Naive thymus-derived CD4-positive, alpha-beta T cell (primary cell): ENCODE results near the gene SUGCT. TPM values are rescaled to one million over a fixed set of nuclear protein-coding genes. Genes with fewer than 3 reads are reported as not detected.

Experiments
- ATAC-seq: fragments of 150-1000 bp; cut with Tn5 transposase; 2 replicates; pipeline ENCODE4 v1.10.0; 2021; ENCODE audit warnings: mild to moderate bottlenecking, moderate library complexity
- CTCF ChIA-PET: fragments of 350-600 bp; sonication (Branson Sonifier 250); formaldehyde crosslinking; loops from one replicate; lab custom pipeline; 2021; ENCODE audit warnings: antibody characterized with exemption; lab: Charles Lee
- POLR2A ChIA-PET: fragments of 350-600 bp; sonication (Branson Sonifier 250); formaldehyde crosslinking; loops from one replicate; lab custom pipeline; 2021; ENCODE audit warnings: antibody characterized with exemption, inconsistent platforms; lab: Charles Lee
- DNase-seq, 9 donors: peaks; one replicate each; pipeline versions ENCODE4 v3.0.0 to v3.0.0-alpha.2; 2020 to 2022; ENCODE audit warnings: mixed read lengths in 1 of 9
- H3K27ac ChIP-seq: one replicate; pipeline ENCODE4 v1.7.0; 2013; ENCODE audit warnings: mild to moderate bottlenecking, low read depth, low read length, moderate library complexity
- H3K27me3 ChIP-seq, 2 donors: one replicate each; pipeline ENCODE4 v1.7.0; 2013; ENCODE audit warnings: low read length in 2 of 2, mild to moderate bottlenecking in 2 of 2, moderate library complexity in 2 of 2; ENCODE audit not compliant: control insufficient read depth in 2 of 2, insufficient read depth in 2 of 2
- H3K36me3 ChIP-seq, 3 experiments: 1 replicate in 2 of 3; 2 replicates in 1 of 3; pipeline ENCODE4 v1.7.0; 2013; ENCODE audit warnings: low read length in 3 of 3, mild to moderate bottlenecking in 3 of 3, moderate library complexity in 1 of 3; ENCODE audit not compliant: insufficient read depth in 3 of 3, control insufficient read depth in 2 of 3
- H3K4me1 ChIP-seq, 2 donors: one replicate each; pipeline ENCODE4 v1.7.0; 2013; ENCODE audit warnings: low read length in 2 of 2, mild to moderate bottlenecking in 2 of 2, moderate library complexity in 1 of 2; ENCODE audit not compliant: control insufficient read depth in 2 of 2, insufficient read depth in 2 of 2
- H3K4me3 ChIP-seq: 2 replicates; pipeline ENCODE4 v1.7.0; 2013; ENCODE audit warnings: mild to moderate bottlenecking, low read length
- H3K9me3 ChIP-seq, 3 experiments: 1 replicate in 2 of 3; 2 replicates in 1 of 3; pipeline ENCODE4 v1.7.0; 2013; ENCODE audit warnings: low read length in 3 of 3; ENCODE audit not compliant: control insufficient read depth in 2 of 3
- H3K27ac Mint-ChIP-seq, 9 donors: one replicate each; pipeline ENCODE4 v1.8.0; 2020 to 2022; ENCODE audit warnings: mixed read lengths in 9 of 9, mild to moderate bottlenecking in 8 of 9, moderate library complexity in 5 of 9, inconsistent platforms in 2 of 9
- H3K27me3 Mint-ChIP-seq, 5 donors: one replicate each; pipeline ENCODE4 v1.8.0; 2021 to 2022; ENCODE audit warnings: mixed read lengths in 5 of 5, mild to moderate bottlenecking in 1 of 5
- H3K36me3 Mint-ChIP-seq, 5 donors: one replicate each; pipeline ENCODE4 v1.8.0; 2020 to 2022; ENCODE audit warnings: mixed read lengths in 5 of 5, mild to moderate bottlenecking in 3 of 5, inconsistent platforms in 1 of 5
- H3K4me1 Mint-ChIP-seq, 7 donors: one replicate each; pipeline ENCODE4 v1.8.0; 2020 to 2022; ENCODE audit warnings: mixed read lengths in 7 of 7, mild to moderate bottlenecking in 3 of 7, inconsistent platforms in 1 of 7
- H3K4me3 Mint-ChIP-seq, 10 donors: one replicate each; pipeline ENCODE4 v1.8.0; 2020 to 2022; ENCODE audit warnings: mild to moderate bottlenecking in 10 of 10, mixed read lengths in 10 of 10, moderate library complexity in 6 of 10, inconsistent platforms in 2 of 10
- H3K9me3 Mint-ChIP-seq, 11 donors: one replicate each; pipeline ENCODE4 v1.8.0; 2020 to 2022; ENCODE audit warnings: mixed read lengths in 11 of 11, mild to moderate bottlenecking in 4 of 11, inconsistent platforms in 1 of 11, moderate library complexity in 1 of 11
- intact Hi-C, 2 donors: fragments of 100-400 bp; cut with micrococcal nuclease; formaldehyde crosslinking; loops; one replicate each; pipeline ENCODE4 v1.15.1; 2023
- polyA plus RNA-seq, 2 donors: library from polyadenylated mRNA; unstranded; fragments of 300-500 nt; fragmentation: Illumina TruSeq; gene quantifications; one replicate each; pipeline ENCODE4 v1.2.3, GENCODE V29; 2021
- total RNA-seq, 6 experiments: library from RNA in 5 of 6; stranded (reverse) in 5 of 6; gene quantifications; 1 replicate in 5 of 6; 2 replicates in 1 of 6; pipeline ENCODE4 v1.2.3 and lab custom pipeline; 2021 to 2026

Gene SUGCT
- total and polyA plus RNA-seq, 7 experiments from 2014 or later: 0.95 to 2.7 (median 2.2) TPM; not detected in 1

DNA sequence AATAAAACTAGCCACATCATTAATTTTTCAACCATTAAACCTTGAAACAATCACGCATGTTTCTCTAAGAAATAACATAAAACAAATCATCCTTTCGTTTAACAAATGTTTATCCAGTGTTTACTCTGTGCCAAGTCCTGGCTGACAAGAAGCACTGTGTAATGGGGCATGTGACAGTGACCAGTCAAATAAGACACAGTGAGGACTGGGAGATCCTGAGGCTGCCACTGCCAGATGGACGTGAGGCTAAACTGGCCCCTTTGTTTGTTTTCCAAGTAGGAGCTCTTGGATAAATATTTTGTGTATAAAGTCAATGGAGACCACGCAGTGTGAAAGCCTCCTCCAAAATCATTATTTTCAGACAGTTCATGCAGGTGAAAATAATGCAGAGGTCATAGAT lies 626.2 kb downstream of the SUGCT start:
- Mint-ChIP-seq H3K9me3 (no peaks in the 10 kb centered on the region), H3K27me3 (peaks cover 0 to 8% (median 2%) of the 10 kb centered on the region in 5 donors), H3K4me3 (no peak overlapping the region), H3K4me1 (no peaks in the 10 kb centered on the region), H3K36me3 (no peaks in the 10 kb centered on the region), H3K27ac (no peak overlapping the region)
- no peaks in the 10 kb centered on the region for H3K27me3 ChIP-seq
- no peak overlapping the region for H3K27ac ChIP-seq
- ChIA-PET POLR2A (no interaction called here), CTCF (no interaction called here)
- H3K4me3 ChIP-seq: no peak overlapping the region
- intact Hi-C loops: no loop called here
- H3K4me1 ChIP-seq: no peaks in the 10 kb centered on the region
- no peaks in the 10 kb centered on the region for H3K9me3 ChIP-seq
- no peaks in the 10 kb centered on the region for H3K36me3 ChIP-seq
- DNase-seq (no peak), ATAC-seq (no peak)

DNA sequence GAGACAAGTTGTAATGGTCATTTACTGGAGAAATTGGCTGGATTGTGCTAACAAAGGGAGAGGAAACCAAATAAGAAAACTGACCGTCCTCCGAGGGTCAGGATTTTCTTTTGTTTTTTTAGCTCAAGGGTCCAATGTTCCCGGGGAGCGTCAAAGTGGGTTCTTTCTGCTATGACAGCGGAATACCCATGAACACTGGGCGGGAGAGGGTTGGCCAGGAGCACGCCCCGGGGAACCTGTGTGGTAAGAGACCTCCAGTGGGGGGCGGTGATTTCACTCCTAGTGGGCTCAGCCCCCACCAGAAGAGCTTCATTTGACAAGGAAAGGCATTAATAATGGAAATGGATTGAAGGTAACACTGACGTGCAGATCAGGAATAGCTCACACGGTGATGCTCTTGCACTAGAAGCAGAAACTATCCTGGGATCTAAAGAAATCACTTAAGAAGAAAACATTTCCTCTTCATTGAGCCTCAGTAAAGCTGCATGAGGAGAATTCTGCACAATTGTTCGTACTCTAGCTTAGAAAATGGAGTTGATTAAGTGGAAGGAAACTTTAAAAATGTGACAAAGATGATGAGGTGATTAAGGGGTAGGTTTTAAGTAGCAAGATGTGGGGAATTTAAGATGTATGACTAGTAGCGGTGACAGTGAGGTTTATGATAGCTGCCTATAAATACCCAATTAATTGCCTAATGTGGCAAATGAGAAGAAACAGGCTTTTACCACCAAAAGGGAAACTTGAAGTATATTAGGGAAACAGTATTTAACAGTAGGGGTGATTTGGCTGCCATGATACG lies 627.2 kb downstream of the SUGCT start:
- no peak overlapping the region for H3K27ac ChIP-seq
- intact Hi-C loops: no loop called here

DNA sequence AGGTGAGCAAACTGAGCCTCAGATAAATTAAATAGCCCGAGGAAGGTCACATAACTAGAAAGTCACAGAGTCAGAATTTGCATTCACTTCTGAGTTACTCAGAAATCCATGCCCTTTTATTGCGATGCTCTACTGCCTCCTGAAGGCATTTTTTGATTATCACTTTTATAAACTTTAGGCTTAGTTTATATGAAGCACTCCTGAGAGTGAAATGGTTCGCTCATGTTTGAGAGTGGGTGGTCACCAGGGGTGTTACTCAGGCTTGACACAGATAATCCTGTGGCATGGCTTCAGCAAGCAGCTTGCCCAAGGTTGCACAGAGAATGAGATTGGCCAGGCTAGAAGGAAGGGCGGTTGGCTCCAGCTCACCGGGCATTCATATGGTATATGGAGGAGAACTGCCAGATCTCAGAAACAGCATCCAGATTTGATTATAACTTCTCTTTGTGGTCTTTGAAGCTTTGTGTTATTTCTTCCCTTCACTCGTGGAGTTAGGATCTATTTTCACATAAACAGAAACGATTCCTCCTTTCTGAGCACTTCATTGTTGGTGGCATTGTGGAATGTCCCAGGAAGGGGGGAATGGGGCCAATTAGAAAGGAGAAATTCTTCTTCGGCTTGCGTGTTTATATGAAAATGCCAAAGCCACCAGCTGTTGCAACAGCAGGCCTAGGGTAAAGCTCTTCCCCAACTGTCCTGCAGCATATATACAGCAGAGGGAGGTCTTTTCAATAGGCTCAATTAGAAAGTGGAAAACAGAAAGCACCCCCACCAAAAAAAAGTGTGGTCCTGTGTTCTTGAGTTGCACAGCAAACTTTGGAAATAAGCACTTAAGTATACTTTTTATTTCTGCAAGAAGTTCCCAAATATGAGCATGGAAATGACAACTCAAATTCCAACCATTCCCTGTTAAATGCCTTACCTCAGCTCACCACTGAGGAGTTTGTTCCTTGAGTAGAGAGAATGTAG lies 628.8 kb downstream of the SUGCT start:
- Mint-ChIP-seq H3K27me3 (peaks cover 0 to 8% (median 2%) of the 10 kb centered on the region in 5 donors), H3K4me3 (no peak overlapping the region), H3K9me3 (no peaks in the 10 kb centered on the region), H3K36me3 (no peaks in the 10 kb centered on the region), H3K4me1 (no peaks in the 10 kb centered on the region), H3K27ac (no peak overlapping the region)
- intact Hi-C loops: no loop called here
- ChIA-PET POLR2A (no interaction called here), CTCF (no interaction called here)
- Histone ChIP-seq H3K27ac (no peak overlapping the region), H3K36me3 (no peaks in the 10 kb centered on the region), H3K4me1 (no peaks in the 10 kb centered on the region), H3K9me3 (no peaks in the 10 kb centered on the region), H3K27me3 (no peaks in the 10 kb centered on the region), H3K4me3 (no peak overlapping the region)
- ATAC-seq (no peak), DNase-seq (no peak)

More for the DNA sequence above, 627.2 kb downstream of the SUGCT start:
- H3K4me3 ChIP-seq: no peak overlapping the region
- peaks cover 0 to 8% (median 2%) of the 10 kb centered on the region in 5 donors for H3K27me3 Mint-ChIP-seq
- POLR2A ChIA-PET: no interaction called here
- H3K9me3 ChIP-seq: no peaks in the 10 kb centered on the region
- H3K4me1 Mint-ChIP-seq: no peaks in the 10 kb centered on the region
- CTCF ChIA-PET: no interaction called here
- no peaks in the 10 kb centered on the region for H3K27me3 ChIP-seq
- H3K36me3 ChIP-seq: no peaks in the 10 kb centered on the region
- H3K4me1 ChIP-seq: no peaks in the 10 kb centered on the region
- H3K27ac Mint-ChIP-seq: no peak overlapping the region
- ATAC-seq: no peak
- no peaks in the 10 kb centered on the region for H3K9me3 Mint-ChIP-seq
- H3K4me3 Mint-ChIP-seq: no peak overlapping the region
- no peak for DNase-seq
- H3K36me3 Mint-ChIP-seq: no peaks in the 10 kb centered on the region

DNA sequence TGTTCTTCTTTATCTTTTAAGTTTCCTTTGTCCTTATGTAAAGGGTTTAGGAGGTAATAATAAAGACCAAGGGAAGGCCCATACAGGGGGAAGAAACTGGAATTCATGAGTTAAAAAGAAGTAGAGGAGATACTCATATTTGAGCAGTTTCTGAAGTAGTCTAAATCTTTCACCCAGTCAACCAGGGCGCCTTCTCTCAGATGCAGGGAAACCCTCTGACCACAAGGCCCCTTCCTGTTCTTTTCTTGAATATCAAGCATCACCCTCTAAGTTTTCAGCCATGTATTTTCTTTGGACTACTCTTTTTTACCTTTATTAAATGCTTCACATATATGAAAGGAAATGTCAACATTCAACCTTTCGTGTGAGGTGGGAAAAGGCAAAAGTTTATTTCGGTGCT lies 630.8 kb downstream of the SUGCT start:
- Mint-ChIP-seq H3K27me3 (peaks cover 0 to 8% (median 0%) of the 10 kb centered on the region in 5 donors), H3K9me3 (no peaks in the 10 kb centered on the region), H3K36me3 (no peaks in the 10 kb centered on the region), H3K27ac (no peak overlapping the region), H3K4me1 (no peaks in the 10 kb centered on the region), H3K4me3 (no peak overlapping the region)
- H3K27me3 ChIP-seq: no peaks in the 10 kb centered on the region
- H3K9me3 ChIP-seq: no peaks in the 10 kb centered on the region
- no peak overlapping the region for H3K27ac ChIP-seq
- H3K36me3 ChIP-seq: no peaks in the 10 kb centered on the region
- ChIA-PET POLR2A (no interaction called here), CTCF (no interaction called here)
- intact Hi-C loops: no loop called here
- no peaks in the 10 kb centered on the region for H3K4me1 ChIP-seq
- ATAC-seq: no peak
- no peak for DNase-seq
- H3K4me3 ChIP-seq: no peak overlapping the region

DNA sequence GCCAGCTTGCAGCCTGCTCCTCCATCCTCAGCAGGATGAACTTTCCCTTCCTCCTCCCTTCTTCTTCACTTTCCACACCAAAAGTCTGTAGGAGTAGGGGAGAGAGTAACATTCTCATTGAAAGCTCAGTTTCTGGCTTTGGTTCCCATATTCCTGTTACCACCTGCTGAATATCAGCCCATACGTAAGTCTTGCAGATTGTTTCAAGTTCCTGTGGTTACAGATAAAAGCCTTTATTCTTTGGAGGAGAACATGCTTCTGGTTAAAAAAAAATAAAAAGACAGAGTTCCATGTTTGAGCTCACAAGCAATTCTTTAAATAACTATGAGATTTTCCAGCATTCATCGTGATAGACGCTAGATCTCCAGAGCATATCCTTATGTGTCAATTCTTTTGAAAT lies 637.3 kb downstream of the SUGCT start:
- no peak overlapping the region for H3K4me3 ChIP-seq
- H3K9me3 ChIP-seq: no peaks in the 10 kb centered on the region
- H3K4me1 Mint-ChIP-seq: no peaks in the 10 kb centered on the region
- no peak overlapping the region for H3K4me3 Mint-ChIP-seq
- H3K27me3 ChIP-seq: no peaks in the 10 kb centered on the region
- no peaks in the 10 kb centered on the region for H3K27me3 Mint-ChIP-seq
- no peaks in the 10 kb centered on the region for H3K9me3 Mint-ChIP-seq
- H3K27ac ChIP-seq: no peak overlapping the region
- ChIA-PET POLR2A (no interaction called here), CTCF (no interaction called here)
- H3K27ac Mint-ChIP-seq: no peak overlapping the region
- no peak for DNase-seq
- ATAC-seq: no peak
- intact Hi-C loops: no loop called here
- H3K36me3 Mint-ChIP-seq: no peaks in the 10 kb centered on the region
- H3K4me1 ChIP-seq: no peaks in the 10 kb centered on the region
- no peaks in the 10 kb centered on the region for H3K36me3 ChIP-seq

DNA sequence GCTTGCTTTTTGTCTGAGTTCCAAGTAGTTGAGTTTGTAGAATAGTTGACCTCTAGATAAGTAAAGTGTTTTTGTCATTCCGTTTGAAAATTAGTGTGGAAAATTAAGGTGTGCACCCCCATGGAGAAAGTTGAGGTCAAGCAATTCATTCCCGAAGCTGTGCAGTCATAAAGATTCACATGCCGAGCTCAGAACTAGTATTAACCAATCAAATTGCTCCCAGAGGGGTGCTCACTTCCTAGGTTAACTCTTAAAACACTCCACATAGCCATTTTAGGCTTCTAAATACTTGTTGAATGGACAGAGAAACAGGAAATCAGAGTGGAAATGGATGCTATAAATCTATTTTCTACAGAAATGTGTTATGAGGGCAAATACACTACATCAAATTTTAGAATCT lies 638.9 kb downstream of the SUGCT start:
- Mint-ChIP-seq H3K4me1 (no peaks in the 10 kb centered on the region), H3K4me3 (no peak overlapping the region), H3K27ac (no peak overlapping the region), H3K27me3 (no peaks in the 10 kb centered on the region), H3K9me3 (no peaks in the 10 kb centered on the region), H3K36me3 (no peaks in the 10 kb centered on the region)
- Histone ChIP-seq H3K9me3 (no peaks in the 10 kb centered on the region), H3K4me3 (no peak overlapping the region), H3K4me1 (no peaks in the 10 kb centered on the region), H3K27me3 (no peaks in the 10 kb centered on the region), H3K36me3 (no peaks in the 10 kb centered on the region), H3K27ac (no peak overlapping the region)
- ATAC-seq: no peak
- no peak for DNase-seq
- ChIA-PET CTCF (no interaction called here), POLR2A (no interaction called here)
- intact Hi-C loops: no loop called here
